Upper lobe of left lung (tissue), 4 donors: ENCODE results near the gene RWDD4.

ENCODE experiments used
- CTCF ChIP-seq, 6 experiments: fragments of 450-650 bp in 4 of 6; fragments of 200-600 bp in 2 of 6; sonication (generic) in 2 of 6; IDR thresholded peaks; one replicate each; pipeline ENCODE4 v1.5.1; 2016 to 2019; ENCODE audit warnings: antibody characterized with exemption in 6 of 6
- POLR2A ChIP-seq, 4 donors: fragments of 450-650 bp; IDR thresholded peaks; one replicate each; pipeline ENCODE4 v1.5.1; 2016 to 2017; ENCODE audit warnings: antibody characterized with exemption in 4 of 4, mild to moderate bottlenecking in 2 of 4
- POLR2AphosphoS5 ChIP-seq, 2 donors: sonication (generic); formaldehyde crosslinking; IDR thresholded peaks; one replicate each; pipeline ENCODE4 v1.5.1; 2017; ENCODE audit warnings: antibody characterized with exemption in 2 of 2

GRCh38 chr4:183600189-183600685, 58.7 kb downstream of the RWDD4 start:
- TF ChIP-seq POLR2AphosphoS5 (IDR thresholded peaks at IDR 0.05) (no peak), CTCF (IDR thresholded peaks at IDR 0.05) (peak in 1 of 6 experiments; percentile 24), POLR2A (IDR thresholded peaks at IDR 0.05) (no peak)
